ENCODE results near the gene ITFG2. TPM values are rescaled to one million over a fixed set of nuclear protein-coding genes. Genes with fewer than 3 reads are reported as not detected.

Gene ITFG2
- total and polyA plus RNA-seq, 10 of the 15 experiments (the other 5 are each of a cell fraction or from before 2014, with no cell fraction given): 21.2 to 39.5 (median 25.9) TPM

GRCh38 chr12:2801044-2801783 lies 11.3 kb upstream of the ITFG2 start (continued):
- no peak for TF ChIP-seq ZNF687 (IDR thresholded peaks at IDR 0.05)
- TF ChIP-seq ZBED1 (IDR thresholded peaks at IDR 0.05; ENCODE audit: borderline replicate concordance): no peak

DNA sequence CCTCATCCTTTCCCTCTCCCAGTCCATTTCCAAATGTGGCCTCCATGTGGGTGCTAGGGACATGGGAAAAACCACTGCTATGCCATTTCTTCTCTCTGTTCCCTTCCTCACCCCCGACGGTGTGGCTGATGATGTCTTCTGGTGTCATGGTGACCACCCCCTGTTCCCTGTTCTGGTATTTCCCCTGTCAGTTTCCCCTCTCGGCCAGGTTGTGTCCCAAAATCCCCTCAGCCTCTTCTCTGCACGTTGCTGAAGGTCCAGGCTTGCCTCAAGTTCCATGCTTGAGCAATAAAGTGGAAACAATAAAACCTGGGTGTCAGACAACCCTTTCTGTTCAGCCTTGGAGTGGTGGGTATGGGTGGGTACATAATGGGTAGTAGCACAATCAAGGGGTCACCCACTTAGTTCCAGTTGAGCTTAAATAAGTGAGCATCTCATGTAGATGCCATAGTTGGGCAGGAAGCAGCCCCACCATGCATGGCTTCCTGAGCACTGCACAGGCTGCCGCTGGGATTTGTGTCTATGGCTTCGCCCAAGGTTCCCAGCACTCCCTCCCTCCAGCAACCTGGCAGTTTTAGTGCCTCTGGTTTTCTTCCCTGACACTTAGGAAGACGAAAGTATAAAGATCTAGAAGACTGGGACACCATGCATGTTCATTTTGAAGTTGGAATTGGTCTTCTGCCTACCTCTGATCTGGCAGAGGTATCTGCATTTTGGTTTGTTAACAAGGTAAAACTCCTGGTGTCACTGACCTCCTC lies 8.7 kb upstream of the ITFG2 start:
- ChIA-PET RAD21 (ENCODE audit: unreplicated experiment) (no interaction called here), CTCF (no interaction called here), SMC1A (ENCODE audit: uncharacterized antibody, unreplicated experiment) (no interaction called here), POLR2A (interaction anchor here (0.7 to 1.2 kb wide), 2 partner anchors 9 to 10 kb away, joined by 3 read pairs; partner anchors contain the start of gene FKBP4)
- BruUV-seq (replicated peaks): no TSS peak
- 32% methylated on average over 7 of the region's 7 CpGs for WGBS (ENCODE audit: insufficient coverage, insufficient replicate concordance, low lambda C conversion rate, missing lambda C conversion rate)
- Histone ChIP-seq H2AFZ (ENCODE audit: control insufficient read depth, low read depth, low read length) (no peak overlapping the region), H3K36me3 (ENCODE audit: control insufficient read depth in 2 of 2, insufficient read depth in 2 of 2, low read length in 1 of 2) (peaks cover 24 to 28% of the 10 kb centered on the region in 2 experiments), H3K4me2 (ENCODE audit: control insufficient read depth, insufficient read depth) (peak overlapping the region; percentile 30), H4K20me1 (ENCODE audit: control insufficient read depth, insufficient read depth) (no peaks in the 10 kb centered on the region), H3K27ac (ENCODE audit: control insufficient read depth, insufficient read depth) (peak overlapping the region; percentile 64), H3K9me3 (replicated peaks; ENCODE audit: control insufficient read depth, insufficient read depth, low read length) (no peaks in the 10 kb centered on the region), H3K27me3 (replicated peaks in 1 of 2; ENCODE audit: control insufficient read depth in 2 of 2, insufficient read depth in 2 of 2, low read length in 1 of 2) (no peaks in the 10 kb centered on the region), H3K9ac (ENCODE audit: control insufficient read depth, insufficient read depth, low read length) (no peak overlapping the region), H3K79me2 (ENCODE audit: control insufficient read depth, insufficient read depth, low read length) (no peaks in the 10 kb centered on the region), H3K4me1 (ENCODE audit: control insufficient read depth, insufficient read depth, low read length) (peaks cover 14% of the 10 kb centered on the region), H3K4me3 (no peak overlapping the region)
- in situ Hi-C loops (cut with MboI) (no loop called here), intact Hi-C loops (cut with micrococcal nuclease; ENCODE audit: unreplicated experiment) (no loop called here)
- peak; percentile 57 for FAIRE-seq
- peak; percentile 80 for ATAC-seq
- DNase-seq (ENCODE audit: low read depth, low spot score): peak; percentile 35
- TF ChIP-seq PAX5 (IDR thresholded peaks at IDR 0.05; ENCODE audit: borderline replicate concordance, low read depth, low read length) (peak; percentile 25; the same call in 1 of the 2 replicates), CHD4 (IDR thresholded peaks at IDR 0.05) (no peak), RUNX3 (IDR thresholded peaks at IDR 0.05; ENCODE audit: low read length) (peak; percentile 40; the same call in 1 of the 2 replicates), ZNF274 (IDR thresholded peaks at IDR 0.05; ENCODE audit: insufficient read depth, insufficient read length) (no peak), RELB (IDR thresholded peaks at IDR 0.05; ENCODE audit: low read depth) (0 out of 2 replicates have a peak, but pooled peaks have one; percentile 22), SPI1 (IDR thresholded peaks at IDR 0.05; ENCODE audit: borderline replicate concordance, insufficient read depth, low read depth, low read length) (peak; percentile 39; the same call in 1 of the 2 replicates), EED (IDR thresholded peaks at IDR 0.05; ENCODE audit: low read depth) (peak; percentile 51), POLR2AphosphoS5 (IDR thresholded peaks at IDR 0.05; ENCODE audit: low read length) (no peak), RFX5 (IDR thresholded peaks at IDR 0.05; ENCODE audit: low read depth, low read length) (no peak), HDAC6 (IDR thresholded peaks at IDR 0.05; ENCODE audit: unreplicated experiment) (no peak)
- TF ChIP-seq, protein P1, sequence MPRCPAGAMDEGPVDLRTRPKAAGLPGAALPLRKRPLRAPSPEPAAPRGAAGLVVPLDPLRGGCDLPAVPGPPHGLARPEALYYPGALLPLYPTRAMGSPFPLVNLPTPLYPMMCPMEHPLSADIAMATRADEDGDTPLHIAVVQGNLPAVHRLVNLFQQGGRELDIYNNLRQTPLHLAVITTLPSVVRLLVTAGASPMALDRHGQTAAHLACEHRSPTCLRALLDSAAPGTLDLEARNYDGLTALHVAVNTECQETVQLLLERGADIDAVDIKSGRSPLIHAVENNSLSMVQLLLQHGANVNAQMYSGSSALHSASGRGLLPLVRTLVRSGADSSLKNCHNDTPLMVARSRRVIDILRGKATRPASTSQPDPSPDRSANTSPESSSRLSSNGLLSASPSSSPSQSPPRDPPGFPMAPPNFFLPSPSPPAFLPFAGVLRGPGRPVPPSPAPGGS (IDR thresholded peaks at IDR 0.05; ENCODE audit: borderline replicate concordance, insufficient read depth, low read depth, low read length, poor library complexity, severe bottlenecking): peak; percentile 54

All from GM12878 (cell line).